Ishikawa (cell line): Measurements from ENCODE around the gene ASAP2.

Source experiments
- CEBPB ChIP-seq: IDR thresholded peaks from 2 replicates; pipeline ENCODE4 v1.6.1; 2012
- CREB1 ChIP-seq: IDR thresholded peaks from 2 replicates; pipeline ENCODE4 v1.6.1; 2012; ENCODE audit warnings: low read depth
- EGR1 ChIP-seq: IDR thresholded peaks from 2 replicates; pipeline ENCODE4 v1.6.1; 2012
- EP300 ChIP-seq: IDR thresholded peaks from 2 replicates; pipeline ENCODE4 v1.6.1; 2012; ENCODE audit warnings: borderline replicate concordance
- FOXM1 ChIP-seq: IDR thresholded peaks from 2 replicates; pipeline ENCODE4 v1.6.1; 2012; ENCODE audit warnings: low read depth, borderline replicate concordance
- MAX ChIP-seq: IDR thresholded peaks from 2 replicates; pipeline ENCODE4 v1.6.1; 2012
- NFIC ChIP-seq: IDR thresholded peaks from 2 replicates; pipeline ENCODE4 v1.6.1; 2012
- RAD21 ChIP-seq: IDR thresholded peaks from 2 replicates; pipeline ENCODE4 v1.6.1; 2012; ENCODE audit warnings: low read depth
- TAF1 ChIP-seq: IDR thresholded peaks from 2 replicates; pipeline ENCODE4 v1.6.1; 2012; ENCODE audit warnings: low read depth, mild to moderate bottlenecking
- TCF12 ChIP-seq: IDR thresholded peaks from 2 replicates; pipeline ENCODE4 v1.6.1; 2012; ENCODE audit warnings: low read depth
- TEAD4 ChIP-seq: IDR thresholded peaks from 2 replicates; pipeline ENCODE4 v1.6.1; 2012
- USF1 ChIP-seq: IDR thresholded peaks from 2 replicates; pipeline ENCODE4 v1.6.1; 2012
- YY1 ChIP-seq: IDR thresholded peaks from 2 replicates; pipeline ENCODE4 v1.6.1; 2012; ENCODE audit warnings: low read depth
- ZBTB7A ChIP-seq: IDR thresholded peaks from 2 replicates; pipeline ENCODE4 v1.6.1; 2012; ENCODE audit warnings: low read depth
- TF ChIP-seq, protein P1 (sequence below): IDR thresholded peaks from 2 replicates; pipeline ENCODE4 v1.6.1; 2012; ENCODE audit warnings: low read depth, mild to moderate bottlenecking

The ASAP2 gene

DNA sequence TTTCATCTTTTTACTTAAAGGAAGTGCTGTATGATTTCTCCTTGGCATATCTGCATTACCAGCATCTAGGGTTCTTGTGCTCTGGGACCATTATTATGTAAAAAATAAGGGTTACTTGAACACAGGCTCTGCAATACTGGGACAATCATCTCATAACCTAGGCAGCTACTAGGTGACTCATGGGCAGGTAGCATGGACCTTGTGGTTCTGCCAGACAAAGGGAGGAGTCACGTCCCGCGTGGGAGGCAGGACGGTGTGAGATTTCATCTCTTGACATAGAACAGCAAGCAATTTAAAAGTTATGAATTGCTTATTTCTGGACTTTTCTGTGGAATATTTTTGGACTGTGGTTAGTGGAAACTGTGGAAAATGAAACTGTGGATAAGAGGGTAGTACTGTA is 34.1 kb downstream of the ASAP2 start:
- peak; percentile 38; the same call in 1 of the 2 replicates for TF ChIP-seq EGR1
- TF ChIP-seq CREB1 = no peak

- TF ChIP-seq USF1 (no peak), NFIC (no peak), TCF12 (no peak), CREB1 (no peak), TEAD4 (no peak), EP300 (no peak), ZBTB7A (no peak), EGR1 (no peak), TAF1 (no peak), YY1 (no peak), RAD21 (no peak), MAX (no peak), CEBPB (no peak), FOXM1 (no peak)
- TF ChIP-seq, protein P1, sequence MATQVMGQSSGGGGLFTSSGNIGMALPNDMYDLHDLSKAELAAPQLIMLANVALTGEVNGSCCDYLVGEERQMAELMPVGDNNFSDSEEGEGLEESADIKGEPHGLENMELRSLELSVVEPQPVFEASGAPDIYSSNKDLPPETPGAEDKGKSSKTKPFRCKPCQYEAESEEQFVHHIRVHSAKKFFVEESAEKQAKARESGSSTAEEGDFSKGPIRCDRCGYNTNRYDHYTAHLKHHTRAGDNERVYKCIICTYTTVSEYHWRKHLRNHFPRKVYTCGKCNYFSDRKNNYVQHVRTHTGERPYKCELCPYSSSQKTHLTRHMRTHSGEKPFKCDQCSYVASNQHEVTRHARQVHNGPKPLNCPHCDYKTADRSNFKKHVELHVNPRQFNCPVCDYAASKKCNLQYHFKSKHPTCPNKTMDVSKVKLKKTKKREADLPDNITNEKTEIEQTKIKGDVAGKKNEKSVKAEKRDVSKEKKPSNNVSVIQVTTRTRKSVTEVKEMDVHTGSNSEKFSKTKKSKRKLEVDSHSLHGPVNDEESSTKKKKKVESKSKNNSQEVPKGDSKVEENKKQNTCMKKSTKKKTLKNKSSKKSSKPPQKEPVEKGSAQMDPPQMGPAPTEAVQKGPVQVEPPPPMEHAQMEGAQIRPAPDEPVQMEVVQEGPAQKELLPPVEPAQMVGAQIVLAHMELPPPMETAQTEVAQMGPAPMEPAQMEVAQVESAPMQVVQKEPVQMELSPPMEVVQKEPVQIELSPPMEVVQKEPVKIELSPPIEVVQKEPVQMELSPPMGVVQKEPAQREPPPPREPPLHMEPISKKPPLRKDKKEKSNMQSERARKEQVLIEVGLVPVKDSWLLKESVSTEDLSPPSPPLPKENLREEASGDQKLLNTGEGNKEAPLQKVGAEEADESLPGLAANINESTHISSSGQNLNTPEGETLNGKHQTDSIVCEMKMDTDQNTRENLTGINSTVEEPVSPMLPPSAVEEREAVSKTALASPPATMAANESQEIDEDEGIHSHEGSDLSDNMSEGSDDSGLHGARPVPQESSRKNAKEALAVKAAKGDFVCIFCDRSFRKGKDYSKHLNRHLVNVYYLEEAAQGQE = no peak
These were observed 34.6 kb downstream of the ASAP2 start for GRCh38 chr2:9241233-9241632.

DNA sequence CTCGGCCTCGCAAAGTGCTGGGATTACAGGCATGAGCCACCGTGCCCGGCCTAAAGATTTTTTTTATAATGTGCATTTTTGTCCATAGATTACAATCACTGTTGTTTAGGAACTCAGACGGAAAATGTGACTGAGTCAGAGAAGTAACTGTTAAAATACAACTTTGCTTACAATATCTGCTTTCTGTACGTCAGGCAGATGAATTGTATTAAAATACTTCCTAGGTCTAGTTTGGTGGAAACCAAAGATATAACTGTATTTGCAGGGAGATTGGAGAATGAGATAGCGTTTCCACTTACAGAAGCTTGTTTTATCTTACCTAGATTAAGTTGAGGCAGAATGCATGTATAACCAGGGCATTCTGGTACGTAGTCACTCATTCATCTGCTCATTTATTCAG is 36.7 kb downstream of the ASAP2 start:
- TF ChIP-seq USF1 (no peak), CREB1 (no peak), TAF1 (no peak), TCF12 (no peak)

GRCh38 chr2:9244985-9245544 is 38.5 kb downstream of the ASAP2 start:
- TF ChIP-seq TAF1 (no peak), YY1 (no peak), ZBTB7A (no peak), TCF12 (no peak), TEAD4 (no peak), NFIC (no peak)
- TF ChIP-seq, protein P1 = no peak

DNA sequence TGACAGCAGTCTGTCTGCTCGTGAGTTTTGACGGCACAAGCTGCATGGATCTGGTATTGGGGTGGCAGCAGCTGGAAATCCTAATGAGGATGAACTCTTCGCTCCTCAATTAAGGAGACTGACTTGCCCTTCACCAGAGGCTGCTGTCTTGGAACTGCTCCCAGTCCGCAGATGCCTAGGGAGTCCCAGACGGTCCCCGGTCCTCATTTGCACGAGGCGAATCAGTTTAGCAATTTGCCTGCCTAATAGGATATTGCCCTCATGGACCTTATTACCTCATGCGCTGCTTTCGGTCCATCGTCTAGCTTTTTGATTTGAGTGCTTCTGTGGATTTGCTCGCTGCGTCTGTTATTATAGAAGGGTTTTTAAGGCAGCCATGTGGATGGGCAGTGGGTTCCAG is 40.6 kb downstream of the ASAP2 start:
- TF ChIP-seq CREB1 (no peak), NFIC (no peak), TCF12 (no peak), MAX (no peak), EGR1 (no peak)

DNA sequence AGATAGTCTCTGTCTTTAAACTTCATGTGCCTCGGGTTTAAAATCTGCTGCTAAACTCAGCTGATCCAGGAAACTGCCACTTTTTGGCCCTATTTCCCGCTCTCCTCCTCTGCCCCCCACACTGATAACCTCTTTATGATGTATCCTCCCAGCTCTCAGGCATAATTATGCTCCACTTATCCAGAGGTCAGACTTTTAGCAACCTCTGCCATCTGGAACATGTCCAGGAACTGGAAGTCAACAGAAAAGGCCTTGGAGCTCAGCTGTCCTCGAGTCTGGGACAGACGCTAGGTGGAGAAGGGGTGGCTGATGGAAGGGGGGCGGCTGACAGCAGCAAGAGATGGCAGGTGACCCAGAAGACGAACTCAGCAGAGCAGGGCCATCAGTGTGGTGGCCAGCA is 41.2 kb downstream of the ASAP2 start:
- TF ChIP-seq NFIC (no peak), EGR1 (no peak), ZBTB7A (no peak), CEBPB (no peak), EP300 (no peak), USF1 (no peak), CREB1 (no peak), TCF12 (no peak), FOXM1 (no peak), RAD21 (no peak), TAF1 (no peak), TEAD4 (no peak), MAX (no peak), YY1 (no peak)
- TF ChIP-seq, protein P1 = no peak
